ENCODE data around the gene RBM17. TPM values are rescaled to one million over a fixed set of nuclear protein-coding genes. Genes with fewer than 3 reads are reported as not detected.

The RBM17 gene
- total RNA-seq, 1 donor = 47.5 TPM

DNA sequence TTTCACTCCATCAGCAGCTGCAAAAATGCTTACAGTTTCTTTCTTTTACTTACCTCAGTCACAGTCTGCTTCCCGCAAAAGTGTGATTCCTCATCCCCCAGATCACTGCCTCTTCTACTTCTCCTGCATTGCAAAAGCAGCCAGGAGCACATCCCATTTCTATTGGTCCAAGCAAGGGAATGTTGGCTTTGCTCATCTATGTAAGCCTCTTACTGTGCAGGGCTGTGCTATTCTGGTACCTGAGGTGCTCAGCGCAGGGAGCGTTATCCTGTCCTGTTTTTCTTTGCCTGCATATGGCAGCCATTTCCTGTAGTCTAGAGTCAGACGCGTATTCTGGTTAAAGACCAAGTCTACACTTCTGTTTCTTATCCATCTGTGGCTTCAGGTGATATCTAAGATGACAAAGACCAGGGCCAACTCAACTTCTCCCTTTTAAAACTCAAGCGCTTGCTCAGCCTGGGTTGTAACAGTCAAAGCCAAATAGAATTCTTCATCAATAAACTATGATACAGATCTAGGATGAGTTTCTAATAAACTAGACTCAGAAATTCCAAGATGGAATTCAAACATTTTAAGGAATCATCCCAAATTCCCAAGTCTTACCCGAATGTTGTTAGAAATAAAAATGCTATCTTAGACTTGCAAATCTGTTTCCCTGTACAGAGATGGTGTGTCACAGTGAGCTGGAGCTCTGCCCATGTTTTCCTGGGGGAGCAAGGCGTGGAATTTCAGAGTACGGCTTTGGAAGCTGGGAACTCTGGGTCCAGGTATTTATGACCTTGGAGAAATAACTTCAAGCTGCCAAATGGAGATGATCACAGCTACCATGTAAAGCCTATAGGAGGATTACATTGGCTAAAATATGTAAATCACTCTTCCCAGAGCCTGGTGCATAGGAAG lies 6.1 kb upstream of the RBM17 start:
- no peak for TF ChIP-seq CTCF (IDR thresholded peaks at IDR 0.05; ENCODE audit: insufficient read depth, low read depth, low read length)
- no peak for DNase-seq (ENCODE audit: low read depth)
- no peak overlapping the region for H3K4me3 ChIP-seq (ENCODE audit: low read depth, low read length)

- TF ChIP-seq CTCF (IDR thresholded peaks at IDR 0.05; ENCODE audit: insufficient read depth, low read depth, low read length) = no peak
- H3K4me3 ChIP-seq (ENCODE audit: low read depth, low read length) = no peak overlapping the region
- DNase-seq (ENCODE audit: low read depth) = peak; percentile 27
Measured at GRCh38 chr10:6083523-6084475, 5.0 kb upstream of the RBM17 start.

- peak; percentile 95 for TF ChIP-seq CTCF (IDR thresholded peaks at IDR 0.05; ENCODE audit: insufficient read depth, low read depth, low read length)
- H3K4me3 ChIP-seq (ENCODE audit: low read depth, low read length) = peak overlapping the region; percentile 11
- peak; percentile 95 for DNase-seq (ENCODE audit: low read depth)
Measured at GRCh38 chr10:6086375-6087233, 2.2 kb upstream of the RBM17 start.

DNA sequence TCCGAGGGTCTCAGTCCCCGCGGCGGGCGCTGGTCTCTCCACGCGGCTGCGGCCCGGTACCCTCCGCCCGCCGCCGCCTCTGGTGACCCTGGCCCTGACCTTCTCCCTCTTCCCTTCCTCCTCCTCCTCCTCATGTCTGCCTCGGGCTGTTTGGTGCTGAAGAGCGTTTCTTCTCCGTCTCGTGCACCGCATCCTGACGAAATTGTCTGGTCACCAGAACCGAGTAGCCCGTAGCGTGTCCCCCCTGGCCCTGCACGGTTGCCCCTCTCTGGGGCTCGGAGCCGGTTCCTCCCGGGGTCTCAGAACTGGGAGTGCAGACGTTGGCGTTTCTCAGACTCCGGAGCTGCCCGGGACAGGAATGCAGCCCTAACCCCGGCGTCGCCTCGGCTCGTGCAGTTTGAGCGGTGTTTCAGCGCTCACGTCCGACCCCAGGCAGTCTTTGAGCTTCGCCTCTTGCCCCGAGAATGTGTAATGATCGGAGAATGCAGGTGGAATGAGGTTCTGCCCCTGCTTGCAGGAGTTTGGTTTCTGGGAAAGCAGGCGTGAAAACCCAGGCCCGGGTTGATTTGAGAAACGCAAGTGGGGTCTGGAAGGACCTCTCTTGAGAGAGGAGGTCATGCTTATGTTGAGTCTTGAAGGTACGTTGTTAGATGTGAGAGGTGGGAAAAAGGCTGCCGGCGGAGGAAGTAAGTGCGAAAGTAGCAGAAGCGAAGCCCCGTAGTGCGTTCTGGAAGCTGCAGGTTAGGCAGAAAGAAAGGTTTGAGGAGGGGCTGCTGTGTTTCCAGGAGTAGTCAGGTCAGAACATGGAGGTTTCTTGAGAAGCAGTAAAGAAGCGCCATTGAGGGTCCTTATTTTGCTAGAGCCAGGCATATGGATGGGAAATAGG lies 743 bp downstream of the RBM17 start:
- TF ChIP-seq CTCF (IDR thresholded peaks at IDR 0.05; ENCODE audit: insufficient read depth, low read depth, low read length) = no peak
- peak overlapping the region; percentile 86 for H3K4me3 ChIP-seq (ENCODE audit: low read depth, low read length)
- peak; percentile 25 for DNase-seq (ENCODE audit: low read depth)

- H3K4me3 ChIP-seq (ENCODE audit: low read depth, low read length) = no peak overlapping the region
- no peak for DNase-seq (ENCODE audit: low read depth)
- TF ChIP-seq CTCF (IDR thresholded peaks at IDR 0.05; ENCODE audit: insufficient read depth, low read depth, low read length) = no peak
Measured at GRCh38 chr10:6091630-6092029, 2.8 kb downstream of the RBM17 start.

All from fibroblast of villous mesenchyme (primary cell).